Neural crest cell (in vitro differentiated cells): Measurements from ENCODE around the gene RAP1GAP2. TPM values are rescaled to one million over a fixed set of nuclear protein-coding genes. Genes with fewer than 3 reads are reported as not detected.
A peak's percentile ranks its signal among the peaks of the same experiment; 100 is the strongest.

Experiments used
- DNase-seq: peaks from one replicate; pipeline ENCODE4 v3.0.0; 2021; ENCODE audit warnings: low read depth, mixed read lengths, low spot score
- H3K27ac Mint-ChIP-seq: one replicate; pipeline ENCODE4 v1.8.0; 2021; ENCODE audit warnings: mild to moderate bottlenecking, mixed read lengths; ENCODE audit not compliant: unreplicated experiment
- H3K27me3 Mint-ChIP-seq: 2 replicates; pipeline ENCODE4 v1.8.0; 2021; ENCODE audit warnings: low read depth, mild to moderate bottlenecking, mixed read lengths
- H3K36me3 Mint-ChIP-seq: 2 replicates; pipeline ENCODE4 v1.8.0; 2021; ENCODE audit warnings: low read depth, mild to moderate bottlenecking, mixed read lengths
- H3K4me1 Mint-ChIP-seq: 2 replicates; pipeline ENCODE4 v1.8.0; 2021; ENCODE audit warnings: mixed read lengths
- H3K4me3 Mint-ChIP-seq: one replicate; pipeline ENCODE4 v1.8.0; 2021; ENCODE audit warnings: mild to moderate bottlenecking, mixed read lengths
- H3K9me3 Mint-ChIP-seq: 2 replicates; pipeline ENCODE4 v1.8.0; 2021; ENCODE audit warnings: mixed read lengths
- CTCF ChIP-seq: fragments of 200-600 bp; sonication (generic); conservative IDR thresholded peaks from 2 replicates; pipeline ENCODE4 v1.5.0; 2021; ENCODE audit warnings: antibody characterized with exemption, mild to moderate bottlenecking
- total RNA-seq: library from RNA; stranded (reverse); gene quantifications from 2 replicates; pipeline ENCODE4 v1.2.1, GENCODE V29; 2021

Gene RAP1GAP2
- total RNA-seq, 1 donor from 2014 or later = 1.0 TPM

GRCh38 chr17:2929881-2930533 lies 133.8 kb downstream of the RAP1GAP2 start:
- DNase-seq = peak; percentile 68
- TF ChIP-seq CTCF = peak; percentile 77
- Mint-ChIP-seq H3K27ac (no peak overlapping the region), H3K4me3 (no peak overlapping the region), H3K36me3 (no peaks in the 10 kb centered on the region), H3K27me3 (peaks cover 11% of the 10 kb centered on the region), H3K9me3 (no peaks in the 10 kb centered on the region), H3K4me1 (peaks cover 4% of the 10 kb centered on the region)

GRCh38 chr17:2931876-2932275 lies 135.6 kb downstream of the RAP1GAP2 start:
- Mint-ChIP-seq H3K36me3 (no peaks in the 10 kb centered on the region), H3K4me1 (peaks cover 4% of the 10 kb centered on the region), H3K4me3 (no peak overlapping the region), H3K27me3 (peaks cover 11% of the 10 kb centered on the region), H3K9me3 (no peaks in the 10 kb centered on the region), H3K27ac (peak overlapping the region; percentile 71)
- no peak for DNase-seq
- no peak for TF ChIP-seq CTCF

GRCh38 chr17:2932946-2933345 lies 136.7 kb downstream of the RAP1GAP2 start:
- no peak overlapping the region for H3K4me3 Mint-ChIP-seq
- no peak for TF ChIP-seq CTCF
- no peak for DNase-seq
- H3K4me1 Mint-ChIP-seq = peaks cover 4% of the 10 kb centered on the region
- H3K27me3 Mint-ChIP-seq = peaks cover 8% of the 10 kb centered on the region
- H3K36me3 Mint-ChIP-seq = no peaks in the 10 kb centered on the region
- no peaks in the 10 kb centered on the region for H3K9me3 Mint-ChIP-seq
- H3K27ac Mint-ChIP-seq = no peak overlapping the region

GRCh38 chr17:2933606-2934005 lies 137.4 kb downstream of the RAP1GAP2 start:
- no peak for TF ChIP-seq CTCF

GRCh38 chr17:2935632-2936031 lies 139.4 kb downstream of the RAP1GAP2 start:
- H3K36me3 Mint-ChIP-seq = no peaks in the 10 kb centered on the region
- no peak overlapping the region for H3K4me3 Mint-ChIP-seq
- DNase-seq = no peak
- H3K4me1 Mint-ChIP-seq = peaks cover 9% of the 10 kb centered on the region
- peaks cover 8% of the 10 kb centered on the region for H3K27me3 Mint-ChIP-seq
- no peak overlapping the region for H3K27ac Mint-ChIP-seq
- no peaks in the 10 kb centered on the region for H3K9me3 Mint-ChIP-seq
- no peak for TF ChIP-seq CTCF

More at GRCh38 chr17:2933606-2934005, 137.4 kb downstream of the RAP1GAP2 start:
- no peaks in the 10 kb centered on the region for H3K36me3 Mint-ChIP-seq
- H3K27ac Mint-ChIP-seq = no peak overlapping the region
- H3K9me3 Mint-ChIP-seq = no peaks in the 10 kb centered on the region
- no peak overlapping the region for H3K4me3 Mint-ChIP-seq
- H3K27me3 Mint-ChIP-seq = peaks cover 8% of the 10 kb centered on the region
- no peak for DNase-seq
- H3K4me1 Mint-ChIP-seq = peaks cover 4% of the 10 kb centered on the region
